Mesothelial cell of epicardium (in vitro differentiated cells): ENCODE measurements around the gene YAF2. TPM values are rescaled to one million over a fixed set of nuclear protein-coding genes. Genes with fewer than 3 reads are reported as not detected.

Experiments used
- DNase-seq, 2 experiments: peaks; one replicate each; pipeline ENCODE4 v3.0.0; 2021; ENCODE audit warnings: low spot score in 2 of 2; ENCODE audit not compliant: unreplicated experiment in 2 of 2
- H3K27ac Mint-ChIP-seq: 2 replicates; pipeline ENCODE4 v1.8.0; 2021; ENCODE audit warnings: mixed read lengths
- H3K27me3 Mint-ChIP-seq: 2 replicates; pipeline ENCODE4 v1.8.0; 2021; ENCODE audit warnings: low read depth, mixed read lengths
- H3K36me3 Mint-ChIP-seq: 2 replicates; pipeline ENCODE4 v1.8.0; 2021; ENCODE audit warnings: mixed read lengths
- H3K4me1 Mint-ChIP-seq: 2 replicates; pipeline ENCODE4 v1.8.0; 2021; ENCODE audit warnings: mixed read lengths
- H3K4me3 Mint-ChIP-seq: 2 replicates; pipeline ENCODE4 v1.8.0; 2021; ENCODE audit warnings: mild to moderate bottlenecking, moderate library complexity, mixed read lengths
- H3K9me3 Mint-ChIP-seq: 2 replicates; pipeline ENCODE4 v1.8.0; 2021; ENCODE audit warnings: mixed read lengths
- CTCF ChIP-seq: fragments of 200-600 bp; sonication (generic); IDR thresholded peaks from one replicate; pipeline ENCODE4 v1.5.0; 2021; ENCODE audit warnings: antibody characterized with exemption; ENCODE audit not compliant: unreplicated experiment
- total RNA-seq: library from RNA; stranded (reverse); gene quantifications from 3 replicates; pipeline ENCODE4 v1.2.1, GENCODE V29; 2021

The YAF2 gene
- total RNA-seq, 1 donor from 2014 or later = 52.2 TPM

DNA sequence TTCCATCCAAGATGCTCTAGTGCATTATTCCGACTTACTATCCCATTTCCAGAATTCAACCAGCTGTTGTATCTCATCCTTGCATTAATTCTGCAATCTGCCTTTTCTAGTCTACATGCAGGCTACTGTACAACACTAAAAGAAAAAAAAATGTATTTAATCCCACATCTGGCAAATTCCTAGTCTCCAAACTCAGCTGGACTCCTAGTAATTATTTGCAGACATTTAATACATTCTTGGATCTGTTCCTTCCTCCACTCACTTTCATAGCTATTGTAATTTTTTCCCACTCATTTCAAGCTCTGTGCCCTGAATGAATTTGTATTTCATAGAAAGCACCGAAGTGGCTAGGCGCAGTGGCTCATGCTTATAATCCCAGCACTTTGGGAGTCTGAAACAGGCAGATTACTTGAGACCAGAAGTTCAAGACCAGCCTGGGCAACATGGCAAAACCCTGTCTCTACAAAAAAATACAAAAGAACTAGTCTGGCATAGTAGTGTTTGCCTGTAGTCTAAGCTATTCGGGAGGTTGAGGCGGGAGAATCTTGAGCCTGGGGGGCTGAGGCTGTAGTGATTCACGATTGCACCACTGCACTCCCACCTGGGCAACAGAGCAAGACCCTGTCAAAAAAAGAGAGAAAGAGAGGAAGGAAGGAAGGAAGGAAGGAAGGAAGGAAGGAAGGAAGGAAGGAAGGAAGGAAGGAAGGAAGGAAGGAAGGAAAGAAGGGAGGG is 39.5 kb upstream of the YAF2 start:
- no peak for TF ChIP-seq CTCF
- Mint-ChIP-seq H3K27me3 (peaks cover 2% of the 10 kb centered on the region), H3K4me3 (no peak overlapping the region), H3K36me3 (peaks cover 1% of the 10 kb centered on the region), H3K9me3 (peaks cover 9% of the 10 kb centered on the region), H3K27ac (peak overlapping the region; percentile 41), H3K4me1 (peaks cover 14% of the 10 kb centered on the region)
- DNase-seq = no peak

DNA sequence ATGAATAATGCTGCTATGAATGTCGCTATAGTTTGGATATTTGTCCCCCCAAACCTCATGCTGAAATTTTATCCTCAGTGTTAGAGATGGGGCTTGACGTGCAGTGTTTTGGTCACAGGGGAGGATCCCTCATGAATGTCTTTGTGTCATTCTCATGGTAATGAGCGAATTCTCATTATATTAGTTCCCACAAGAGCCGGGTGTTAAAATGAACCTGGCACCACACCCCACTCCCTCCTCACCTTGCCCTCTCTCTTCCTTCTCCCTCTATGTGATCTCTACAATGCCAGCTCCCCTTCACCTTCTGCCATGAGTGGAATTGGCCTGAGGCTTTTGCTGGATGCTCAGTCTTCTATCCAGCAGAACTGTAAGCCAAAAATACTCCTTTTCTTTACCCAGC is 37.5 kb upstream of the YAF2 start:
- no peak for DNase-seq
- peaks cover 3% of the 10 kb centered on the region for H3K36me3 Mint-ChIP-seq
- peaks cover 7% of the 10 kb centered on the region for H3K4me1 Mint-ChIP-seq
- peaks cover 2% of the 10 kb centered on the region for H3K27me3 Mint-ChIP-seq
- H3K9me3 Mint-ChIP-seq = peaks cover 11% of the 10 kb centered on the region
- H3K27ac Mint-ChIP-seq = no peak overlapping the region
- H3K4me3 Mint-ChIP-seq = no peak overlapping the region
- TF ChIP-seq CTCF = no peak

DNA sequence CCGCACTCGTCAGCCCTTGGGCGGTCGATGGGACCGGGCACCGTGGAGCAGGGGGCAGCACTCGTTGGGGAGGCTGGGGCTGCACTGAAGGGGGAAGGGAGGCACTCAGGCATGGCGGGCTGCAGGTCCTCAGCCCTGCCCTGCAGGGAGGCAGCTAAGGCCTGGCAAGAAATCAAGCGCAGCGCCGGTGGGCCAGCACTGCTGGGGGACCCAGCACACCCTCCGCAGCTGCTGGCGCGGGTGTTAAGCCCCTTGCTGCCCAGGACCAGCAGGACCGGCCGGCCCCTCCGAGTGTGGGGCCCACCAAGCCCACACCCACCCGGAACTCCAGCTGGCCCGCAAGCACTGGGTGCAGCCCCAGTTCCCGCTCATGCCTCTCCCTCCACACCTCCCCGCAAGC is 35.7 kb upstream of the YAF2 start:
- no peak for DNase-seq
- Mint-ChIP-seq H3K4me3 (no peak overlapping the region), H3K27ac (no peak overlapping the region), H3K27me3 (peaks cover 2% of the 10 kb centered on the region), H3K4me1 (peaks cover 7% of the 10 kb centered on the region), H3K36me3 (peaks cover 3% of the 10 kb centered on the region), H3K9me3 (peaks cover 11% of the 10 kb centered on the region)
- TF ChIP-seq CTCF = no peak

- Mint-ChIP-seq H3K4me3 (no peak overlapping the region), H3K27ac (no peak overlapping the region), H3K4me1 (peaks cover 5% of the 10 kb centered on the region), H3K36me3 (peaks cover 3% of the 10 kb centered on the region), H3K9me3 (peaks cover 11% of the 10 kb centered on the region), H3K27me3 (no peaks in the 10 kb centered on the region)
- no peak for DNase-seq
- TF ChIP-seq CTCF = no peak
Measured at GRCh38 chr12:42270596-42270995, 32.5 kb upstream of the YAF2 start.

- H3K36me3 Mint-ChIP-seq = peaks cover 2% of the 10 kb centered on the region
- no peak overlapping the region for H3K4me3 Mint-ChIP-seq
- no peak for DNase-seq
- peaks cover 10% of the 10 kb centered on the region for H3K4me1 Mint-ChIP-seq
- no peak overlapping the region for H3K27ac Mint-ChIP-seq
- TF ChIP-seq CTCF = no peak
- peaks cover 2% of the 10 kb centered on the region for H3K9me3 Mint-ChIP-seq
- no peaks in the 10 kb centered on the region for H3K27me3 Mint-ChIP-seq
Measured at GRCh38 chr12:42267413-42268190, 29.6 kb upstream of the YAF2 start.
